HuH-7.5 (cell line): ENCODE measurements around the gene PSMB11.
A peak's percentile ranks its signal among the peaks of the same experiment; 100 is the strongest.
"Not testable (repeated sequence)": the region's sequence is repeated elsewhere in the genome, so short reads cannot be mapped to it uniquely, and the experiment has no call there.

ENCODE experiments used
- DNase-seq: peaks from one replicate; pipeline ENCODE4 v3.0.0; 2011; ENCODE audit warnings: low spot score

Gene PSMB11

DNA sequence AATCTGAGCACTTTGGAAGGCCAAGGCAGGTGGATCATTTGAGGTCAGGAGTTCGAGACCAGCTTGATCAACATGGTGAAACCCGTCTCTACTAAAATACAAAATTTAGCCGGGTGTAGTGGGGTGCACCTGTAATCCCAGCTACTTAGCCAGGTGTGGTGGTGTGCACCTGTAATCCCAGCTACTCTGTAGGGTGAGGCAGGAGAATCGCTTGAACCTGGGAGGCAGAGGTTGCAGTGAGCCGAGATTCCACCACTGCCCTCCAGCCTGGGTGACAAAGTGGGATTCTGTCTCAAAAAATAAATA, 28.3 kb upstream of the PSMB11 start:
- not testable (repeated sequence) for DNase-seq

DNA sequence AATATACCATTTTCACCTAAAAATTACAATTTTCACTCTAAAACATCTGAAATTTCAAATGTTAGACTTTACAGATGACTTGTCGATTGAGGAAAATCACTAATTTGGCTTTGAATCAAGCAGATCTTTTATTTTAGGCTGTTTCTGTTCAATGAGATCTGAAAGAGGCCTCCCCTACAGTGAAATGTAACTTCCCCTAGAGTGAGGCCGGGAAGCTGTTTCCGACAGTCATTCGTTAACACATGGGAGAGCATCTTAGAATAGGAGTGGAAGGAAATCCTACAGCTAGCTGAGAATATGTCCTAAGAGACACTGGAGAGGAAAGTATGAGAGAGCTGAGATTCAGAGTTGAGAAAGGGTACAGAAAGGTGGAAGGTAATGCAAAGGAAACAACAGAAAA, 26.4 kb upstream of the PSMB11 start:
- no peak for DNase-seq

DNA sequence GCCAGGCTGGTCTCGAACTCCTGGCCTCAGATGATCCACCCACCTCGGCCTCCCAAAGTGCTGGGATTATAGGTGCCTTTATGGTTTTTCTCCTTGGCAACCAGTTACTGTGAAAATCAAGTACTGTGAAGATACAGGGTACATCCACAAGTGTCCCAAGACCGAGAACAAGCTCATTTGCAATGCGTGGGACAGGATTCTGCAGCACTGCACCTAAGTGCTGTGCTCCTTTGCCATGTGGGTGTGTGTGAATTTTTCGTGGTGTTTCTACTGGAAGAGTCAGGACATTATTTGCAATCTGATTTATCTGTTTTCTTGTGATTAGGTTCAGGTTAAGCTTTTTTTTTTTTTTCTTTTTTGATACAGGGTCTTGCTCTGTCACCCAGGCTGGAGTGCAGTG, 24.9 kb upstream of the PSMB11 start:
- DNase-seq, result no peak

DNA sequence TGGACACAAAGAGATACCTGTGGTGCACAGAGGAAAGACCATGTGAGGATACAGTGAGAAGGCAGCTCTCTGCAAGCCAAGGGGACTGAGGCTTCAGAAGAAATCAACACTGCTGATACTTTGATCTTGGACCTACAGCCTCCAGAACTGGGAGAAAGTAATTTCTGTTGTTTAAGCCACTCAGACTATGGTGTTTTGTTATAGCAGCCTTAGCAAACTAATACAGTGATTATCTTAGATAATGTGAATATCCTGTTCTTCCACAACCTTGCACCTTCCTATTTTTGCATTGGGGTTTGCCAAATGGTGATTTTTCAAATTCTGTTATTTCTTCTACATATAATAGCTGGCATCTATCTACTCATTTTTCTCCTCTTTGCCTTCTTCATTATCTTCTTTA, 23.9 kb upstream of the PSMB11 start:
- DNase-seq, result no peak

DNA sequence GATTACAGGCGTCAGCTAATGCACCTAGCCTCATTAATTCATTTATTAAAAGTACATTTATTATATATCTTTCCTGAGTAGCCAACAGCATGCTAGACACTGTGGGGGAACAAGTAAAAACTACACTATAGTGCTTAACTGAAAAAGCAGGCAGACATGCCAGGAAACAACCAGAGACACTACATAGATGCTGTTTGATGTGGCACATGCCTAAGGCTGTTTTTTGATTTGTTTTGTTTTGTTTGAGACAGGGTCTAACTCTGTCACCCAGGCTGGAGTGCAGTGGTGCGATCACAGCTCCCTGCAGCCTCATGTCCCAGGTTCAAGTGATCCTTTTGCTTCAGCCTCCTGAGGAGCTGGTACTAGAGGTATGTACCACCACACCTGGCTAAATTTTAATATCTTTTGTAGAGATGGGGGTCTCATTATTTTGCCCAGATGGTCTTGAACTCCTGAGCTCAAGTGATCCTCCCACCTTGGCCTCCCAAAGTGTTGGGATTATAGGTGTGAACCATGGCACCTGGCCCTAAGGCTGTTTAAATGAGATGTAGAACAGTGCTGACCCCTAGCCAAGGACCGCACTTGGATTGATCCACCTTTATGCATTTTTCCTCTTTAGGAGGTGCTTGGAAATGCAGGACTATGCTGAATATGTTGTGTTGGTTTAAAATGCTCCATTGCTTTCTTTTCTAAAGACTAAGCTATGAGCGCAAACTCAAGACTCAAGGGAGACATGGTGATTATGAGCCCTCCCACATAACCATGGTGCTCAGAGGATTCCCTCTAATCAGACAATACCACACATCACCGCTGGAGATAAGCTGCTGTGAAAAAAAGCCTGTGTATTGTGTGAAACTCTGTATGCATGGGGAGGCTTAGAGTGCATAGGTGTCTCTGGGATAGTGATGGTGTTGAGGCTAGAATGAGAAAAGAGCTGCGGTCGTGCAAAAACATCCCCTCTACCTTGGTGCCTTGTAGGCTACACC, 21.6 kb upstream of the PSMB11 start:
- DNase-seq, result no peak

DNA sequence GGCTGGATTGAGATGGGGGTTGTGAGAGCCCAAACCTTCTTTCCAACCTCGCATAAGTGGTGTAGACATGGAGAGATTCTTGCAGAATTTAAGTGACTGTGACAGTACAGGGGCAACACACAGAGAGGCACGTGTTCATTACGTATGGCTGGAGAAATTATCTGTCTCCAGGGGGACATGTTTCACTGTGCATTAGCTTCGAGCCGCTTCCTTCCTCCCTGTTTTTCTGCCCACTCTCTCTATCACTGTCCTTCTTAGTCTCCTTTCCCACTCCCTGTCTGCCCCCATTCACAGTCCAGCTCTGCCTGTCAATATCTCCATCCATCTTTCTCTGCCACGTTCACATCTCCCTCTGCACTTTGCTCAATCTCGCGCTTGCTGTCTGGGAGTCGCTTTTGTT, 20.6 kb upstream of the PSMB11 start:
- no peak for DNase-seq

DNA sequence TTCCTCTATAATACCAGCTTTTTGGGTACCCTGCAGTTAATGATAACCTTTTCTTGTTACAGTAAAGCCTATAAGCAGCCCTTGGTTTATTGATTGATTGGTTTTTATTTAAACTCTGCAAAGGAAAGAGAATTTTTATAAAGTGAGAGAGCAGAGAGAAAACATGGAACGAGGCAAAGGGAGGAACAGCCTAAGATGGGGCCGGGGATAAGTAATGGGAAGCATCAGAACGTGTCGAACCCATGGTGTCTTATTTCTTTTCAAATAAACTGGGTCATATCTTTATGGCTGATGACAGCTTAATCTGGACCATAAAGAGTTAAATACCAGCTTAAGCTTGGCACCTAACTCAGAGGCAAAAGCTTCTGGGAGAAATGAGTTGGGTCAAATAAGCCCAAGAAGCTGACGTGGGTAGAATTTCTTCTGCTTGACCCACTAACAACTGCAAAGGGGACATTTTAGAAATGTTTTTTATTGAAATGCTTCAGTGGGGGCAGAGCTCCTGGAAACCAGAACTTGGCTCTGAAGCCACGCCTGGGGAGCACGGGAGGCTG, 20.0 kb upstream of the PSMB11 start:
- DNase-seq, result no peak

DNA sequence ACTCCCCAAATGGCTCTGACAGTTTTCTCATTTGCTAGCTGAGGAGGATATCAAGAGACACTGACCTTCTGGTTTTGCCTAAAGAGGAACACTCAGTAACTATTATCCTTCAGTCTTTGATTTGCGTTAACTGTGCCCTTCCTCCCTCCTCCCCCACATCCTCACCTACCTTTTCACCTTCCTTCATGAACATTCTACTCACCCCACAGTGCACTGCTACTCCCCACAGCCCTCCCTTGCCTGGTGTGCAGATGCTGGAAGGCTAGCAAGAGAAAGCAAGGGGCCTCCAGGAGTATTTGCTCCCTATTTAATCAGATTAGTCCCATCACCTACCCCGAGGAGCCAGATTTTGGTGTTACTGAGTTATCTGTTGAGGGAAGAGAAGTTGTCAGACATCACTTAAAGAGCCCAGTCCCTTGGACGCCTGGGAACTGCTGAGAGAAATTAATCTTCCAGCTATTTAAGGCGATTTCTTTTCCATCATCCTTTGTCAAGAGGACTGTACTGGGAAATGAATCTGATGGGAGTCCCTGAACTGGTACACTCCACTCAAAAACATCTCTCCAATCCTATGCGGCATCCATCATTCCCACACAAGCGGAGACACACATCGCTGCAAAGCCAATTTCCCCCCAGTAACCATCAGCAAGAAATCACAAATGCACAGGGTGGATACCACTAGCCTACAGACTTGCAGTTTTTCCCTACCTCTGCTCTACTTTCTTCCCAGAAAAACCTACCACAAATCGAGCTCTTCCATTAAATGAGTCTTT, 18.8 kb upstream of the PSMB11 start:
- no peak for DNase-seq

DNA sequence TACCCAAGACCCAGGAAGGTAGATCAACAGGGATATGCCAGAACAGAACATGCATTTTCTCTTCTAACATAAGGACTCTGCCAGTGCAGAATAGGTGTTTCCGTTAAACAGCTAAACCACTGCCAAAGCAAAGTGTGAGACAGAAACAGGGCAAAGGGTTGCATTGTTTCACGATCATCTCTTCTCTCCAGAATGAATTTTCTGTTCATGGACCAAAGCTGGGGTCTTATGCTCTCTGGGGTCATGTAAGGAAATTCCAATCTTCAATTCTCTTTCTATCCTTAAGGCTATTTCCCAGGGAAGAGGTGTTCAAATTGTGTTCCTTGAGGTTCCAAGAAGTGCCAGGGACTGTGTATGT, 18.2 kb upstream of the PSMB11 start:
- DNase-seq, result no peak

DNA sequence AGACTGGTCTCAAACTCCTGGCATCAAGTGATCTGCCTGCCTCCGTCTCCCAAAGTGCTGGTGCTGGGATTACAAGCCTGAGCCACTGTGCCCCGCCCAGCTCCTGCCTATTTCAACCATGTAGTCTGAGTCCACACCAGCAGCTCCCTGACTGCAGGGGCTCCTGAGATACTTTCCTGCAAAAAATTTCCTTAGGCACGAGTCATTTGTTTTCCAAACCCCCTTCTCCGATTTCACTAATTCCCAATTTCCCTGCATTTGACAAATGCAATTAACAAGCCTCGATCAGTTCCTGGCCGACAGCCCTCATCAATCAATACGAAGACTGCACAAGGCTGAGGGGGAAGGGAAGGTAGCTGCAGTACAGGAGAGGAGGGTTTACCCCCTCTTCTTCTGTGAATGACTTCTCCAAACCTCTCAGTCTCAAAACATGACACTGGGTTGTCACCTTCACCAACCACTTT, 17.4 kb upstream of the PSMB11 start:
- DNase-seq, result no peak

DNA sequence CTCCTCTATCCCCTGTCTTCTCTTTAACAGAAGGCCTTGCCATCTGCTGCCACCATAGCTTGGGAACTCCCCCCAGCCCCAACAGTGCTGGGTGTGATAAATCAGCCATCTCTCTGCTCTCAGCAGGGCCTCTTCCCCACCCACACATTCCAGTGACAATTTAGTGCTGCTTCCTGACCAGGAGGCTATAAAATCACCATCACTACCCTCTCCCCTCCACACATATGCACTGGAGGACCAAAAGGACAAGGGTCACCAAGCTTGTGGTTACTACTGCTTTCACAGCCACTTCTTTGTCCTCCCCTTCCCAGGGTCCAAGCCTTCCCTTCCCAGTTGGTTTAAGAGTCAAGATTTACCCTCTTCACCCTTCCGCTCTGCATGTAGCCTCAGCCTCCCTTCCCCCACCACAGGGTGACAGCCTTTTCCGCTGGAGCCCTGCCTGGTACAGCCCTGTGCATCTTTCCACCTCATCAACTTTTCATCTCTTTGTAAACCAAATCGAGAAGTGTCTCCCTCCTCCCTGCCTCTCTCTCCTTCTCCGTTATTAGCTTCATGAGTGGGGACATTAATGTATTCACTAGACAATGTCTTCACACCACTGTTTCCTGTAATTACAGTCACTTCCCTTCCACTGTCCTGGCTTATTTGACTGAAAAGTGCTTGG, 16.7 kb upstream of the PSMB11 start:
- DNase-seq, result no peak

DNA sequence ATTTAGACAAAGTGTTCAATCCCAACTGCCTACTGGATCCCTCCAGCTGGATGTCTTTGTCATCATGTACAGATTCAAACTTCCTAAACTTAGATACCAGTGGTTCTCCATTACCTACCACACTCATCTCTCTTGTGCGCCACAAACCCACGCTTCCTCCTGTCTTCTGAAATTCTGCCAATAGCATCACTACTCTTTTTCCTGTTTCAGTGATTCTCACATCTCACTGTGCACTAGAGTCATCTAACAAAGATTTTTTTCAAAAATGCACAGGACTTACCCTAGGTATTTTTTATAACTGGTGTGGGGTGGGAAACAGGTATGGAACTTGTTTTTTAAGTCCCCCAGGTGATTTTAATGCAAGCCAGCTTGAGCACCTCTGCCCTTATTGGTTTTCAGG, 13.2 kb upstream of the PSMB11 start:
- DNase-seq, result no peak

DNA sequence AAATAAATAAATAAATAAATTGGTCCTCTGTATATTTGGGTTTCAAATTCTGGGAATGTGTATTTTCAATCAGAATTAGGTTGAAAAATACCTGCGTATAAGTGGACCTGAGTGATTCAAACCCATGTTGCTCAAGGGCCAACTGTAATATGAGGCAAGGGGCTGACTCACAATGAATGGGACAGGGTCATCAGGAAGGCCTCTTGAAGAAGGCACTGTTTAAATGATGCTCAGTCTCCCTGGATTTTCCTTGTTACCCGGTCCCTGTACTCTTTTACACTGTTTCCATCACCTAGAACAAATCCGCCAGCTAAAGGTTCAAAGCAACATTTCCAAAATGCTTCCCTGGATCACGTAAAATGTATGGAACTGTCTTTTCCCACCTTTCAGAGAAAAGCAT, 11.1 kb upstream of the PSMB11 start:
- no peak for DNase-seq

DNA sequence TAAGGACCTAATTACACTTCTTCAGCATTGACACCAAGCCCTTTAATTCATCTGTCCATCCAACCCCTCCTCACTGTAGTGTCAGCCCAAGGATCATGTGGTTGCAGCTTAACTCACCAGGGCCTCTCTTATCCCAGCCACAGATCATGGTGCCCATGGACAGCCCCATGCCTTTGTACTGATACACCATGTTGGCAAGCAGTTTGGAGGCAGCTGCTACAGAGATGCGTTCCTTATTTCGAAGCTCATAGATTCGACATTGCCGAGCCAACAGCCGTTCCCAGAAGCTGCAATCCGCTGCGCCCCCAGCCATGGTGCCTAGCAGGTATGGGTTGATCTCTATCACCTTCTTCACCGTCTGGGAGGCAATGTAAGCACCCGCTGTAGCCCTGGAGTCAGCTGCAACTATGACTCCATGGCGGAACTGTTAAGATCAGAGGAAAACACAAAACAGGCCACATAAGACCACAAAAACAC, 8.7 kb upstream of the PSMB11 start:
- no peak for DNase-seq

DNA sequence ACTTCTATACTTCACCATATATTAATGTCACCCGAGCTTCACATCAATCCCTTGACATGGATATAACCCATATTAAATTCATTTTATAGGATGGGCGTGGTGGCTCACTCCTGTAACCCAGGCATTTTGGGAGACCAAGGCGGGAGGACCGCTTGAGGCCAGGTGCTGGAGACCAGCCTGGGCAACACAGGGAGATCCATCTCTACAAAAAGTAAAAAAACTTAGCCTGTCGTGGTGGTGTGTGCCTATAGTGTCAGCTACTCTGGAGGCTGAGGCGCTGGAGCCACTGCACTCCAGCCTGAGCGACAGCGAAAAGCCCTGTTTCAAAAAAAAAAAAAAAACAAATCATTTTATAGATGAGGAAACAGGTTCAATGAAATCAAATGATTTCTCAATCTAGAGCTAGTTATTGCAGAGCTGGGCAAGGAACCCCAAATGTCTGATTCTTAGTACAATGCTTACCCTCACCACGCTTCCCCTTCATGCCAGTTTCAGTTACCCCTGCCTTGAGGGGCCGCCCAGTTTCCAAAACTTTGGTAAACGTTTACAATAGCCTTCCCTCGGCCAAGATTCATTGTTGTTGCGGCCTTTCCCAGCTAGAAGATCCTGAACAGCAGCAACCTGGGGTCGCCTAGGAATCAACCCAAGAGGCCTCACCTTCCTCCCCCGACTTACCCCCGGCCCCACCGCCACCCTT, 8.1 kb upstream of the PSMB11 start:
- no peak for DNase-seq

DNA sequence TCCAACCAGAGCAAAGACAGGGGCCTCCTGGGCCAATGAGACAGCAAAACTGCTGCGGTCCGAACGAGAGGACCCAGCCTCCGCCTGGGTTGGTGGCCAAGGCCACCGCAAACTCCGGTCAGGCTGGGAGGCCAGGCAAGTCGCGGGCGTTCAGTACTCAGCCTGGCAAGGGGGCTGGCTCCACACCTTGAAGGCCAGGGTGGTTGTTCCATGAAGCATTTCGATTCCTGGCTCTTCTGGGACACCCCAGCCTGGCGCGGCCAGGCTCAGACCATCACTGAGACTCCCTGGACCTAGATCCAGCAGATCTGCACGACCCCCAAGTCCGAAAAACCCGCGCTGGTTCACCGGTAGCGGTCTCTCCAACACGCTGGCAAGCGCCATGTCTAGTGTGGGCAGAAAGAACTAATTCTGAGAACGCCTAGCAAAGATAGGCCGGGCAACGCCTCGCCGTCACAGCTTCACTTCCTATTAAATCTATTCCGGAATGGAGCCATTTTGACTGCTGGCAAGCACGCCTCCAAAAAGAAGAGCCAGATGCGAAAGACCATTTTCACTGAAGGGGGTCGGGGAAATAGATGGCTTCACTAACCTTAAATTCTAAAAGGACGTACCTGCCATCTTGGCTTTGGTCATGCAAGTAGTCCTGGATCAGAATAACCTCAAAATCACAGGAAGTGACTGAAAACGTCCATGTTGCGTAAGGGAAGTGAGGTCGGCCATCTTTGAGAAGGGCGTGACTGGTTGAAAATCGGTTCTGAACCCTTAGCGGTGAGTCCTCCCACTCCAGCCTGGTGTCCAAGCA, 7.3 kb upstream of the PSMB11 start, which contains the start of gene PSMB5:
PSMB5 (minus strand) TSS at position 403 of the 805 bp plus-strand sequence; CDS start at position 384, 19 bp downstream.
- DNase-seq, result peak; percentile 96

DNA sequence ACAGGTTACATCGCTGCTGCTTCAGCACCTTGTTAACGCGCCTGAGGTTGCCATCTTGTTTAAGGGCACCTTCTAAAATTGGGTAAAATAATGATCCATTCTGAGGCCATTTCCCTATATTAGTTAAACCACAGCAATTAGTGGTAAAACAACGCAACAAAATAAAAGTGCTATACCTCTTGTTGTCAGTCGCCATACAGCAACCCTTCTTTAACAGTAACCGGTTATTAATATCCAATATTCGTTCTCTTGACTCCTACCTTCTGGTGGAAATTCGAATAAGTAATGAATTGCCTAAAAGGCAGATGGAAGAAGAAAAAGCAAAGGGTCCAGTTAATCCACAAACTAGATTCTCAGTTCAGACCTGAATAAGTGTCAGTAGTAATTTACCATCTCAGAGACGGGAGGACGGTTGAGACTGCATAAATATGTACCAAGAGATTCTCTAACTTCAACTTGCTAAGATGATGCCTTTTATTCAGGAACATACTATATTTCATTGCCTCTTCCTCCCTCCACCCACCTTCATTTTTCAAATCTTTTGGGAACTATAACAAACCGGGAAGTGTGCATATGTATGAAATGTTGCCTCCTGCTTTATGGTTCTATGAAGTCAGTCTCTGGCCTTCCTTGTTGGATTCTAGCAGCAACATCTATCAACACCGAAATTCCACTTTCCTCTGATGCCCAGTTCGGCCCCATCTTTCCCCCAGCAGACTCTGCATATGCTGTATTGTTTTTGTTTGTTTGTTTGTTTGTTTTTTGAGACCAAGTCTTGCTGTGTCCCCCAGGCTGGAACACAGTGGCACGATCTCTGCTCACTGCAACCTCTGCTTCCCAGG, 6.5 kb upstream of the PSMB11 start:
- DNase-seq, result no peak

DNA sequence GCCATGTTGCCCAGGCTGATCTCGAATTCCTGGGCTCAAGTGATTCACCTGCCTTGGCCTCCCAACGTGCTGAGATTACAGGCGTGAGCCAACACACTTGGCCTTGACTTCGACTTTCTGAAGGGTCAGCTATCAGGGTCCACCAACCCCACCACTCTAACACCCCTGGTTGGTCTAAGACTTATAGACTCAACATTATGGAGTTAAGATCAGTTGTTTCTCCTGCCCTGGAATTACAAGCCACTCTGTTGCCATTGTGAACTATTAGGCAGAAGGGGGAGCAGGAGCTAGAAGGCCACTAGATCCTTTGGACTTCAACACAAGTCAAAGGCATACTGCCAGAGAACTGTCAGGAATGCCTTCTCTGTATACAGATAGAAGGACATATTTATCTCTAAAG, 1.9 kb upstream of the PSMB11 start:
- DNase-seq, result no peak

DNA sequence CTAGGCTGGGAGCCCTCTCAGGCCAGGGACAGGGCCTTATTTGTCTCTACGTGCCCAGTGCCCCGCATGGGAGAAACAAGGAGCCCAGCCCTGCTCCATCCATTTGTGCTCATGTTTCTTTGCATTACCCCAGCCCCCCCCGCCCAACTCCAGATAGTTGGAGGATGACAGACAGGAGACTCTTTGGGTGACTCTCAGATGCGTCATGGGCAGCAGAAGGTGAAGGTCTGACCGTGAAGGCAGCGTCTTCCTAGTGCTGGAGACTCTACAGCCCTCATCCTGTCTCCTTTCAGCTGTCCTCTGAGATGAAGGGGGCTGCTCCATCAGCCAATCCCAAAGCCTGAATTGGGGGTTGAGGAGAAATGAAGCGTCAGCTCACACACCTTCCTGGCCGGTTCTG, 283 bp upstream of the PSMB11 start:
- DNase-seq, result no peak

DNA sequence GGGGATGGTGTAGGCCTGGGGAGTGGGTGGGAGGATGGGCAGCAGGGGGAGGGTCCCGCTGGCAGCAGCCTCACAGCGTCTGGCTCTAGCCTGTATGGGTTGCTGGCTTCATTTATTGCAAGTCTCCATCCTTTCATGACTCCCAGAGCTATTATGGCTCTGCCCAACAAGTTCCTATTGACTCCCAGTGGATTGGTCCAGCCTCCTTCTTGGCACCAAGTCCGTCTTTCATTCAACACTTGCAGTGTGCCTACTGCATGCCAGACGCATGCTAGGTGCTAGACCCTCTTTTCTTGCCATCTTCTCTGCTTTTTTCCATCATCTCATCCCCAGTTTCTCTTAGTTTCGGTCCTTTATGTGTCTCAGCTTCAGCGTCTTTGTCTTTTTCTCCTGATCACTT, 1.1 kb downstream of the PSMB11 start:
- no peak for DNase-seq
